ENCODE data around the gene R3HDM2.
"Not testable (repeated sequence)": the region's sequence is repeated elsewhere in the genome, so short reads cannot be mapped to it uniquely, and the experiment has no call there.

R3HDM2 gene

GRCh38 chr12:57430112-57430930, 522 bp downstream of the R3HDM2 start:
- TF ChIP-seq, protein P1, sequence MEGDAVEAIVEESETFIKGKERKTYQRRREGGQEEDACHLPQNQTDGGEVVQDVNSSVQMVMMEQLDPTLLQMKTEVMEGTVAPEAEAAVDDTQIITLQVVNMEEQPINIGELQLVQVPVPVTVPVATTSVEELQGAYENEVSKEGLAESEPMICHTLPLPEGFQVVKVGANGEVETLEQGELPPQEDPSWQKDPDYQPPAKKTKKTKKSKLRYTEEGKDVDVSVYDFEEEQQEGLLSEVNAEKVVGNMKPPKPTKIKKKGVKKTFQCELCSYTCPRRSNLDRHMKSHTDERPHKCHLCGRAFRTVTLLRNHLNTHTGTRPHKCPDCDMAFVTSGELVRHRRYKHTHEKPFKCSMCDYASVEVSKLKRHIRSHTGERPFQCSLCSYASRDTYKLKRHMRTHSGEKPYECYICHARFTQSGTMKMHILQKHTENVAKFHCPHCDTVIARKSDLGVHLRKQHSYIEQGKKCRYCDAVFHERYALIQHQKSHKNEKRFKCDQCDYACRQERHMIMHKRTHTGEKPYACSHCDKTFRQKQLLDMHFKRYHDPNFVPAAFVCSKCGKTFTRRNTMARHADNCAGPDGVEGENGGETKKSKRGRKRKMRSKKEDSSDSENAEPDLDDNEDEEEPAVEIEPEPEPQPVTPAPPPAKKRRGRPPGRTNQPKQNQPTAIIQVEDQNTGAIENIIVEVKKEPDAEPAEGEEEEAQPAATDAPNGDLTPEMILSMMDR (conservative IDR thresholded peaks at IDR 0.05; ENCODE audit: low read length), result peak; percentile 15; the same call in 1 of the 2 replicates
- peak overlapping the region; percentile 76 for H3K4me3 ChIP-seq (ENCODE audit: low read length)
- DNase-seq (ENCODE audit: low read depth), result peak; percentile 25

DNA sequence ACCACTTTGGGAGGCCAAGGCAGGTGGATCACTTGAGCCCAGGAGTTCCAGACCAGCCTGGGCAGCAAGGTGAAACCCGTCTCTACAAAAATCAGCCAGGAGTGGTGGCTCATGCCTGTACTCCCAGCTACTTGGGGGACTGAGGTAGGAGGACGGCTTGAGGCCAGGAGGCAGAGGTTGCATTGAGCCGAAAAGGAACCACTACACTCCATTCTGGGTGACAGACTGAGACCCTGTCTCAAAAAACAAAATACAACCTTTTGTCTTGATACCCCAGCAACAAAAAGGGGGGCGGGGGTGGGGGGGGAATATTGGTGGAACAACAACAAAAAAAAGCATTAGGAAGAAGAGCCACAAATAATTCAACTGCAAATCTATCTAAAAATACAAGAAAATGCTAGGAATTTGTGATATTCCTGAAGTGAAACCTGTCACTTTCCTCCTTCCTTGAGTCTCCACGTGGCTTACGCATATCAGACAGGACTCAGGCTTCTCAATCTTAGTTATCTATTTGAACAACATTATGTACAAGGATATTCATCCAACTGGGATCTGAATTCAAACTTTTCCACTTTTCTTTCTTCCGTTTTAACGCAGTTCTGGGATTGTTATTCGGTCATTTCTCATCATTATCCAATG, 1.3 kb downstream of the R3HDM2 start:
- TF ChIP-seq, protein P1 (conservative IDR thresholded peaks at IDR 0.05; ENCODE audit: low read length), result no peak
- peak overlapping the region; percentile 76 for H3K4me3 ChIP-seq (ENCODE audit: low read length)
- DNase-seq (ENCODE audit: low read depth), result peak; percentile 7

DNA sequence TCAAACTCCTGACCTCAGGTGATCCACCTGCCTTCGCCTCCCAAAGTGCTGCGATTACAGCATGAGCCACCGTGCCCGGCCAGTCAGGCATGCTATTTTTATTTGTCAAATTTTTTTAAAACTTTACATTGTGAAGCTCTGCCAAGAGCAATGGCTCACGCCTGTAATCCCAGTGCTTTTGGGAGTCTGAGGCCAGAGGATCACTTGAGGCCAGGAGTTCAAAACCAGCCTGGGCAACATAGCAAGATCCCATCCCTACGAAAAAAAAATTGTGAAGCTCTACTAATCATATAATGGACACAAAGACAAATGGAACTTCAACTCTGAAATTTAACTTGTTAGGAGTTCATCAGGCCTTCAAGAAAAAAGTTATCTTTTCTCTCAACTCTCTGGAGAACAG, 1.9 kb downstream of the R3HDM2 start:
- DNase-seq (ENCODE audit: low read depth), result no peak
- H3K4me3 ChIP-seq (ENCODE audit: low read length), result no peak overlapping the region
- TF ChIP-seq, protein P1 (conservative IDR thresholded peaks at IDR 0.05; ENCODE audit: low read length), result no peak

GRCh38 chr12:57426948-57427347, 3.9 kb downstream of the R3HDM2 start:
- H3K4me3 ChIP-seq (ENCODE audit: low read length), result not testable (repeated sequence)

GRCh38 chr12:57420482-57420881, 10.4 kb downstream of the R3HDM2 start:
- TF ChIP-seq, protein P1 (conservative IDR thresholded peaks at IDR 0.05; ENCODE audit: low read length), result no peak
- DNase-seq (ENCODE audit: low read depth), result no peak
- H3K4me3 ChIP-seq (ENCODE audit: low read length), result no peak overlapping the region

More at GRCh38 chr12:57426948-57427347, 3.9 kb downstream of the R3HDM2 start:
- not testable (repeated sequence) for DNase-seq (ENCODE audit: low read depth)

- no peak for DNase-seq (ENCODE audit: low read depth)
- TF ChIP-seq, protein P1 (conservative IDR thresholded peaks at IDR 0.05; ENCODE audit: low read length), result no peak
- no peak overlapping the region for H3K4me3 ChIP-seq (ENCODE audit: low read length)
Observed at GRCh38 chr12:57419495-57419894, 11.3 kb downstream of the R3HDM2 start.

DNA sequence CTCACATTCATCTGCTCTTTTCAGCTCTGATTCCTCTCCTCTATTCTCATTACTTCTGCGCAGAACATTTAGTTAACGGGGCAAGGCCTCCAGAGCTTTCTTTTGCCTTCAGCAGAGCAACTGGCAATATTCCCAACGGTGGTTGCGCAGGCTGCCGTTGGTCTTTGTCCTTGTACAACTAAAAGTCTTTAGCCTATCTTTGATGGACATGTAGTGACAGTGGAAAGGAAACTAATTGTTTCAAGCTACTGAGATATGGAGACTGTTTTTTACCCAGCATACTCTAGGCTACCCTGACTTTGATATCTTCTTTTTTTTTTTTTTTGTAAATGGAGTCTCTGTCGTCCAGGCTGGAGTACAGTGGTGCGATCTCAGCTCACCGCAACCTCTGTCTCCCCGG, 12.6 kb downstream of the R3HDM2 start:
- TF ChIP-seq, protein P1 (conservative IDR thresholded peaks at IDR 0.05; ENCODE audit: low read length), result no peak
- no peak for DNase-seq (ENCODE audit: low read depth)
- H3K4me3 ChIP-seq (ENCODE audit: low read length), result no peak overlapping the region

Data from AG10803 (cell line).